Neural cell (in vitro differentiated cells): Measurements from ENCODE around the gene ARHGAP35. TPM values are rescaled to one million over a fixed set of nuclear protein-coding genes. Genes with fewer than 3 reads are reported as not detected.
"Not testable (repeated sequence)": the region's sequence is repeated elsewhere in the genome, so short reads cannot be mapped to it uniquely, and the experiment has no call there.

Source experiments
- H2AFZ ChIP-seq: fragments of 200-600, 300-800 bp; sonication (generic), shearing (Covaris generic); 2 replicates; pipeline ENCODE4 v1.6.0; 2014; ENCODE audit warnings: low read depth, mild to moderate bottlenecking, antibody characterized with exemption, low read length, moderate library complexity
- H3F3A ChIP-seq: fragments of 200-600 bp; shearing (Covaris generic); 2 replicates; pipeline ENCODE4 v1.6.1; 2016; ENCODE audit warnings: mild to moderate bottlenecking, moderate library complexity, mixed read lengths, antibody characterized with exemption, low read length; ENCODE audit not compliant: insufficient read depth, poor library complexity, severe bottlenecking
- H3K27ac ChIP-seq: fragments of 200-600, 300-800 bp; sonication (generic), shearing (Covaris generic); 2 replicates; pipeline ENCODE4 v1.5.1; 2014; ENCODE audit warnings: mild to moderate bottlenecking, low read length, moderate library complexity
- H3K27me3 ChIP-seq: fragments of 300-800, 200-600 bp; sonication (generic), shearing (Covaris generic); 2 replicates; pipeline ENCODE4 v1.6.0; 2014; ENCODE audit warnings: mild to moderate bottlenecking, low read depth, low read length, moderate library complexity; ENCODE audit not compliant: insufficient read depth
- H3K36me3 ChIP-seq: fragments of 300-800, 200-600 bp; sonication (generic), shearing (Covaris generic); 2 replicates; pipeline ENCODE4 v1.5.1; 2014; ENCODE audit warnings: mild to moderate bottlenecking, antibody characterized with exemption, low read length, moderate library complexity; ENCODE audit not compliant: insufficient read depth
- H3K4me2 ChIP-seq: fragments of 300-800, 200-600 bp; sonication (generic), shearing (Covaris generic); 2 replicates; pipeline ENCODE4 v1.6.0; 2014; ENCODE audit warnings: mild to moderate bottlenecking, low read length
- H3K4me3 ChIP-seq: fragments of 300-800, 200-600 bp; sonication (generic), shearing (Covaris generic); 2 replicates; pipeline ENCODE4 v1.5.1; 2014; ENCODE audit warnings: mild to moderate bottlenecking, low read length, moderate library complexity
- H3K79me2 ChIP-seq: fragments of 200-600 bp; shearing (Covaris generic); replicated peaks from 2 replicates; pipeline ENCODE4 v1.6.0; 2014; ENCODE audit warnings: mild to moderate bottlenecking, low read length, moderate library complexity; ENCODE audit not compliant: insufficient read depth
- H3K9ac ChIP-seq: fragments of 300-800, 200-600 bp; sonication (generic), shearing (Covaris generic); 2 replicates; pipeline ENCODE4 v1.6.1; 2016; ENCODE audit warnings: mild to moderate bottlenecking, low read length, mixed read lengths
- H3K9me2 ChIP-seq: fragments of 200-600 bp; shearing (Covaris generic); 2 replicates; pipeline ENCODE4 v1.6.1; 2016; ENCODE audit warnings: mild to moderate bottlenecking, low read length, mixed read lengths; ENCODE audit not compliant: insufficient read depth
- H3K9me3 ChIP-seq: fragments of 200-600, 300-800 bp; sonication (generic), shearing (Covaris generic); 2 replicates; pipeline ENCODE4 v1.6.1; 2016; ENCODE audit warnings: mild to moderate bottlenecking, mixed run types, low read length, moderate library complexity, mixed read lengths
- H4K20me1 ChIP-seq: fragments of 200-600 bp; shearing (Covaris generic); 2 replicates; pipeline ENCODE4 v1.6.1; 2016; ENCODE audit warnings: mild to moderate bottlenecking, mixed run types; ENCODE audit not compliant: insufficient read depth
- CTCF ChIP-seq: fragments of 450-650 bp; IDR thresholded peaks from 2 replicates; pipeline ENCODE4 v1.5.1; 2014; ENCODE audit warnings: antibody characterized with exemption, mild to moderate bottlenecking, moderate library complexity; ENCODE audit not compliant: poor library complexity, severe bottlenecking
- EP300 ChIP-seq: fragments of 450-650 bp; conservative IDR thresholded peaks from 2 replicates; pipeline ENCODE4 v1.6.1; 2014; ENCODE audit warnings: antibody characterized with exemption, mild to moderate bottlenecking, moderate library complexity; ENCODE audit not compliant: poor library complexity, severe bottlenecking
- EZH2 ChIP-seq: fragments of 200-600, 300-800 bp; shearing (Covaris generic), sonication (generic); IDR thresholded peaks from 2 replicates; pipeline ENCODE4 v1.6.1; 2014; ENCODE audit warnings: antibody characterized with exemption, low read length, borderline replicate concordance, mild to moderate bottlenecking; ENCODE audit not compliant: insufficient read depth, poor library complexity, severe bottlenecking
- MXI1 ChIP-seq: fragments of 450-650 bp; conservative IDR thresholded peaks from 2 replicates; pipeline ENCODE4 v1.6.1; 2014; ENCODE audit warnings: antibody characterized with exemption, mild to moderate bottlenecking; ENCODE audit not compliant: poor library complexity, severe bottlenecking
- POLR2AphosphoS5 ChIP-seq: IDR thresholded peaks from 2 replicates; pipeline ENCODE4 v1.6.1; 2012
- RAD21 ChIP-seq: fragments of 450-650 bp; conservative IDR thresholded peaks from 2 replicates; pipeline ENCODE4 v1.6.1; 2014; ENCODE audit warnings: antibody characterized with exemption, mild to moderate bottlenecking, moderate library complexity
- SMC3 ChIP-seq: fragments of 450-650 bp; conservative IDR thresholded peaks from 2 replicates; pipeline ENCODE4 v1.6.1; 2014; ENCODE audit warnings: antibody characterized with exemption, mild to moderate bottlenecking, moderate library complexity; ENCODE audit not compliant: poor library complexity
- TAF1 ChIP-seq: IDR thresholded peaks from 2 replicates; pipeline ENCODE4 v1.6.1; 2012; ENCODE audit warnings: low read depth
- polyA plus RNA-seq: library from polyadenylated mRNA; depleted of rRNA; stranded (reverse); fragments of >200 nt; gene quantifications from 2 replicates; pipeline ENCODE4 v1.2.3, GENCODE V29; 2014
- TF ChIP-seq, protein P1 (sequence below): IDR thresholded peaks from 2 replicates; pipeline ENCODE4 v1.6.1; 2012; ENCODE audit warnings: borderline replicate concordance

The ARHGAP35 gene
- polyA plus RNA-seq, 1 donor from 2014 or later, result 29.5 TPM

GRCh38 chr19:46868025-46868802 lies 7.4 kb downstream of the ARHGAP35 start:
- H3K9me2 ChIP-seq, result no peaks in the 10 kb centered on the region
- H3K4me3 ChIP-seq, result no peak overlapping the region
- no peak overlapping the region for H3K4me2 ChIP-seq
- H3K27me3 ChIP-seq, result no peaks in the 10 kb centered on the region
- TF ChIP-seq EP300 (no peak), EZH2 (no peak), TAF1 (no peak), CTCF (no peak), RAD21 (no peak), MXI1 (no peak), POLR2AphosphoS5 (no peak), SMC3 (no peak)
- TF ChIP-seq, protein P1, sequence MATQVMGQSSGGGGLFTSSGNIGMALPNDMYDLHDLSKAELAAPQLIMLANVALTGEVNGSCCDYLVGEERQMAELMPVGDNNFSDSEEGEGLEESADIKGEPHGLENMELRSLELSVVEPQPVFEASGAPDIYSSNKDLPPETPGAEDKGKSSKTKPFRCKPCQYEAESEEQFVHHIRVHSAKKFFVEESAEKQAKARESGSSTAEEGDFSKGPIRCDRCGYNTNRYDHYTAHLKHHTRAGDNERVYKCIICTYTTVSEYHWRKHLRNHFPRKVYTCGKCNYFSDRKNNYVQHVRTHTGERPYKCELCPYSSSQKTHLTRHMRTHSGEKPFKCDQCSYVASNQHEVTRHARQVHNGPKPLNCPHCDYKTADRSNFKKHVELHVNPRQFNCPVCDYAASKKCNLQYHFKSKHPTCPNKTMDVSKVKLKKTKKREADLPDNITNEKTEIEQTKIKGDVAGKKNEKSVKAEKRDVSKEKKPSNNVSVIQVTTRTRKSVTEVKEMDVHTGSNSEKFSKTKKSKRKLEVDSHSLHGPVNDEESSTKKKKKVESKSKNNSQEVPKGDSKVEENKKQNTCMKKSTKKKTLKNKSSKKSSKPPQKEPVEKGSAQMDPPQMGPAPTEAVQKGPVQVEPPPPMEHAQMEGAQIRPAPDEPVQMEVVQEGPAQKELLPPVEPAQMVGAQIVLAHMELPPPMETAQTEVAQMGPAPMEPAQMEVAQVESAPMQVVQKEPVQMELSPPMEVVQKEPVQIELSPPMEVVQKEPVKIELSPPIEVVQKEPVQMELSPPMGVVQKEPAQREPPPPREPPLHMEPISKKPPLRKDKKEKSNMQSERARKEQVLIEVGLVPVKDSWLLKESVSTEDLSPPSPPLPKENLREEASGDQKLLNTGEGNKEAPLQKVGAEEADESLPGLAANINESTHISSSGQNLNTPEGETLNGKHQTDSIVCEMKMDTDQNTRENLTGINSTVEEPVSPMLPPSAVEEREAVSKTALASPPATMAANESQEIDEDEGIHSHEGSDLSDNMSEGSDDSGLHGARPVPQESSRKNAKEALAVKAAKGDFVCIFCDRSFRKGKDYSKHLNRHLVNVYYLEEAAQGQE, result no peak
- H3K9ac ChIP-seq, result no peak overlapping the region
- no peaks in the 10 kb centered on the region for H3F3A ChIP-seq
- H4K20me1 ChIP-seq, result peaks cover 46% of the 10 kb centered on the region
- no peaks in the 10 kb centered on the region for H3K9me3 ChIP-seq
- peaks cover 91% of the 10 kb centered on the region for H3K79me2 ChIP-seq
- no peak overlapping the region for H3K27ac ChIP-seq
- no peak overlapping the region for H2AFZ ChIP-seq
- no peaks in the 10 kb centered on the region for H3K36me3 ChIP-seq

DNA sequence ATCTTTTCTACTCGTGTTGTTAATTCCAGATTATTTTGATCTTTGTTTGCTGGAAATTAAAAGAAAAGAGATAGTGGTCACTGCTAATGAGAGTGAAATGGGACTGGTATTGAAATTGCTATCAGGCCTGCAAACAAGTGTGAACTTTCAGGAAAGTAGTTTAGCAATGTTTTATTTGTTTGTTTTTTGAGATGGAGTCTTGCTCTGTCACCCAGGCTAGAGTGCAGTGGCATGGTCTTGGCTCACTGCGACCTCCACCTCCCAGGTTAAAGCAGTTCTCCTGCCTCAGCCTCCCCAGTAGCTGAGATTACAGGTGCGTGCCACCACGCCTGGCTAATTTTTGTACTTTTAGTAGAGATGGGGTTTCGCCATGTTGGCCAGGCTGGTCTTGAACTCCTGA lies 10.4 kb downstream of the ARHGAP35 start:
- not testable (repeated sequence) for H3K36me3 ChIP-seq, H3K27ac ChIP-seq, H3F3A ChIP-seq, H3K27me3 ChIP-seq, H2AFZ ChIP-seq, H3K9me3 ChIP-seq, H3K9ac ChIP-seq, H3K9me2 ChIP-seq, H3K4me3 ChIP-seq, H3K4me2 ChIP-seq
- peaks cover 84% of the 10 kb centered on the region for H3K79me2 ChIP-seq
- peaks cover 20% of the 10 kb centered on the region for H4K20me1 ChIP-seq
